Measurements from ENCODE around the gene EED. TPM values are rescaled to one million over a fixed set of nuclear protein-coding genes. Genes with fewer than 3 reads are reported as not detected.
A peak's percentile ranks its signal among the peaks of the same experiment; 100 is the strongest.

Gene EED
- total and polyA plus RNA-seq, 9 of the 15 experiments (the other 6 are each of a cell fraction or from before 2014, with no cell fraction given), result 33.0 to 110 (median 55.1) TPM

DNA sequence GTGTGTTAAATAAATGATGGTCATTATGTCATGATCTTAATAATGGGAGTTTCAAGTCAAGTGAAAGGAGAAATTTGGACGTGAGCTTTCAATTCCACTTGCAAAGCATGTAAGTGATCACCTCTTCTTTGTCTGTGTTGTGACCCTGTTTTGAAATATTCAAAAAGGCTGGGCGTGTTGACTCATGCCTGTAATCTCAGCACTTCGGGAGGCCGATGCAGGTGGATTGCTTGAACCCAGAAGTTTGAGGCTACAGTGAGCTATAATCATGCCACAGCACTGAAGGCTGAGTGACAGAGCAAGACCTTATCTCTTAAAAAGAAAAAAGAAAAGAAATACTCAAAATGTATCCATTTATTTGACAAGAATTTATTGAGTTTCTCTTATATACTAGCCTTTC lies 32.9 kb upstream of the EED start:
- Histone ChIP-seq H3K27ac (ENCODE audit: extremely low read depth, low read depth, low read length) (no peak overlapping the region), H3K79me2 (ENCODE audit: control insufficient read depth, insufficient read depth, low read length) (no peaks in the 10 kb centered on the region), H3K4me2 (ENCODE audit: insufficient read depth, low read length) (no peak overlapping the region), H3K36me3 (ENCODE audit: control insufficient read depth, insufficient read depth, low read length) (no peaks in the 10 kb centered on the region), H4K20me1 (replicated peaks; ENCODE audit: control insufficient read depth, insufficient read depth, low read length) (no peaks in the 10 kb centered on the region), H2AFZ (ENCODE audit: low read depth, low read length) (no peak overlapping the region), H3K4me1 (replicated peaks in 1 of 2; ENCODE audit: control insufficient read depth in 2 of 2, insufficient read depth in 2 of 2, low read length in 2 of 2) (peaks cover 3 to 18% of the 10 kb centered on the region in 2 experiments; a peak in 3 of 5 replicates), H3K9me3 (replicated peaks; ENCODE audit: control insufficient read depth, insufficient read depth, low read depth, low read length) (no peaks in the 10 kb centered on the region), H3K9ac (ENCODE audit: insufficient read depth in 1 of 2, low read depth in 2 of 2, low read length in 2 of 2) (no peak overlapping the region), H3K27me3 (ENCODE audit: control insufficient read depth in 2 of 2, insufficient read depth in 2 of 2, low read length in 2 of 2) (no peaks in the 10 kb centered on the region), H3K4me3 (no peak overlapping the region), H3K9me1 (ENCODE audit: control insufficient read depth, insufficient read depth, low read length) (no peaks in the 10 kb centered on the region)
- DNase-seq (ENCODE audit: extremely low read depth in 1 of 4, low spot score in 3 of 4), result peak in 1 of 4 experiments; percentile 62
- intact Hi-C loops (cut with micrococcal nuclease), result no loop called here
- ATAC-seq, result peak; percentile 51
- CTCF ChIA-PET (ENCODE audit: low intra/inter-chr PET ratio), result no interaction called here
- FAIRE-seq, result peak; percentile 26
- BruUV-seq (replicated peaks), result no TSS peak
- 8% methylated on average over 4 of the region's 4 CpGs for WGBS (ENCODE audit: insufficient coverage, low coverage, missing lambda C conversion rate)
- POLR2A ChIA-PET, result interaction anchor here (0.6 kb wide), 2 partner anchors 93 to 149 kb away, joined by 3 to 4 read pairs; no protein-coding TSS in a partner anchor
- in situ Hi-C loops (cut with MboI), result no loop called here
- TF ChIP-seq MEIS2 (IDR thresholded peaks at IDR 0.05; ENCODE audit: partially characterized antibody), result peak; percentile 52
- TF ChIP-seq ARID1B (IDR thresholded peaks at IDR 0.05), result peak; percentile 74
- peak; percentile 32 for TF ChIP-seq HDAC3 (IDR thresholded peaks at IDR 0.05; ENCODE audit: borderline replicate concordance, partially characterized antibody)
- no peak for TF ChIP-seq PRMT5 (CRISPR knock-in tag; IDR thresholded peaks at IDR 0.05)
- TF ChIP-seq CEBPB (tag; IDR thresholded peaks at IDR 0.05), result peak; percentile 24; the same call in 1 of the 2 replicates
- no peak for TF ChIP-seq CHCHD3 (CRISPR knock-in tag; IDR thresholded peaks at IDR 0.05)
- no peak for TF ChIP-seq NBN (IDR thresholded peaks at IDR 0.05; ENCODE audit: low read depth)
- no peak for TF ChIP-seq ZBED1 (IDR thresholded peaks at IDR 0.05)
- peak; percentile 65 for TF ChIP-seq FOSL1 (tag; conservative IDR thresholded peaks at IDR 0.05)
- TF ChIP-seq, protein P1, sequence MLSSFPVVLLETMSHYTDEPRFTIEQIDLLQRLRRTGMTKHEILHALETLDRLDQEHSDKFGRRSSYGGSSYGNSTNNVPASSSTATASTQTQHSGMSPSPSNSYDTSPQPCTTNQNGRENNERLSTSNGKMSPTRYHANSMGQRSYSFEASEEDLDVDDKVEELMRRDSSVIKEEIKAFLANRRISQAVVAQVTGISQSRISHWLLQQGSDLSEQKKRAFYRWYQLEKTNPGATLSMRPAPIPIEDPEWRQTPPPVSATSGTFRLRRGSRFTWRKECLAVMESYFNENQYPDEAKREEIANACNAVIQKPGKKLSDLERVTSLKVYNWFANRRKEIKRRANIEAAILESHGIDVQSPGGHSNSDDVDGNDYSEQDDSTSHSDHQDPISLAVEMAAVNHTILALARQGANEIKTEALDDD (IDR thresholded peaks at IDR 0.05), result no peak
- TF ChIP-seq PTTG1 (tag; IDR thresholded peaks at IDR 0.05; ENCODE audit: low read depth), result no peak
- peak in 1 of 2 experiments; percentile 55; a peak in 1 of 4 replicates for TF ChIP-seq HDAC1 (IDR thresholded peaks at IDR 0.05)
- no peak for TF ChIP-seq TEAD2 (tag; IDR thresholded peaks at IDR 0.05)
- TF ChIP-seq GABPB1 (CRISPR knock-in tag; IDR thresholded peaks at IDR 0.05), result no peak
- TF ChIP-seq, protein P2, sequence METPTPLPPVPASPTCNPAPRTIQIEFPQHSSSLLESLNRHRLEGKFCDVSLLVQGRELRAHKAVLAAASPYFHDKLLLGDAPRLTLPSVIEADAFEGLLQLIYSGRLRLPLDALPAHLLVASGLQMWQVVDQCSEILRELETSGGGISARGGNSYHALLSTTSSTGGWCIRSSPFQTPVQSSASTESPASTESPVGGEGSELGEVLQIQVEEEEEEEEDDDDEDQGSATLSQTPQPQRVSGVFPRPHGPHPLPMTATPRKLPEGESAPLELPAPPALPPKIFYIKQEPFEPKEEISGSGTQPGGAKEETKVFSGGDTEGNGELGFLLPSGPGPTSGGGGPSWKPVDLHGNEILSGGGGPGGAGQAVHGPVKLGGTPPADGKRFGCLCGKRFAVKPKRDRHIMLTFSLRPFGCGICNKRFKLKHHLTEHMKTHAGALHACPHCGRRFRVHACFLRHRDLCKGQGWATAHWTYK (CRISPR knock-in tag; IDR thresholded peaks at IDR 0.05), result no peak
- TF ChIP-seq ETV5 (CRISPR knock-in tag; IDR thresholded peaks at IDR 0.05; ENCODE audit: low read depth), result no peak
- TF ChIP-seq IFI16 (CRISPR knock-in tag; IDR thresholded peaks at IDR 0.05), result no peak
- peak; percentile 22 to 92; a peak in 2 of 4 replicates for TF ChIP-seq RCOR1 (IDR thresholded peaks at IDR 0.05; ENCODE audit: borderline replicate concordance in 1 of 2, low read depth in 2 of 2, low read length in 2 of 2)
- TF ChIP-seq MEF2A (IDR thresholded peaks at IDR 0.05; ENCODE audit: control insufficient read depth, low read depth, low read length), result no peak
- TF ChIP-seq SMARCA4 (IDR thresholded peaks at IDR 0.05), result peak; percentile 54; the same call in 1 of the 2 replicates
- TF ChIP-seq XRCC3 (IDR thresholded peaks at IDR 0.05), result no peak
- peak; percentile 41; the same call in 1 of the 2 replicates for TF ChIP-seq TAL1 (IDR thresholded peaks at IDR 0.05)
- TF ChIP-seq U2AF1 (optimal IDR thresholded peaks at IDR 0.05; ENCODE audit: low read depth, low read length), result no peak
